ENCODE data around the gene EVC.
"Not testable (repeated sequence)": the region's sequence is repeated elsewhere in the genome, so short reads cannot be mapped to it uniquely, and the experiment has no call there.

The EVC gene

DNA sequence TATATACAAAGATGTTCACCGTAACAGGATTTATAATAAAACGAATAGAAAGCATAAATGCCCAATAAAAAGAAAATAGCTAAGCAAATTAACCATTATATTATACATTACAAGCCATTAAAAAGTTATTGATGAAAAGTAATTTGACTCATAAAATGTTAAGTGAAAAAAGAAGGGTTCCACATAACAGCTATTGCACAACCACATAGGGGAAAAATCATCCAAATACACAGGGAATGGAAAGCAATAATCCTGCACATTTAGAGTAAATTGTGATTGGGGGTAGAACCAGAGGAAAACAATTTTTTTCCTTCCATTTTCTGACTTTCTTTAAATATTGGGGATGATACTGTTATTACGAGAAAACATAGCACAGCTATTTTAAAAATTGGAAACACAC is 143.9 kb downstream of the EVC start:
- DNase-seq = no peak

DNA sequence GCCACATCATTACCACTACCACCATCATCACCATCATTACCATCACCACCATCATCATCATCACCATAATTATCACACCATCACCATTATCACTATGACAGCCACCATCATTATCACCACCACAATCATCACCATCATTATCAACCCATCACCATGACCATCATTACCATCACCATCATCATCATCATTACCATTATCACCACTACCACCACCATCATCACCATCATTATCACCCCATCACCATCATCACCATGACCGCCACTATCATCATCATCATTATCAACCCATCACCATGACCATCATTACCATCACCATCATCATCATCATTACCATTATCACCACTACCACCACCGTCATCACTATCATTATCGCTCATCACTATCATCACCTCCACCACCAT is 145.4 kb downstream of the EVC start:
- DNase-seq = not testable (repeated sequence)

DNA sequence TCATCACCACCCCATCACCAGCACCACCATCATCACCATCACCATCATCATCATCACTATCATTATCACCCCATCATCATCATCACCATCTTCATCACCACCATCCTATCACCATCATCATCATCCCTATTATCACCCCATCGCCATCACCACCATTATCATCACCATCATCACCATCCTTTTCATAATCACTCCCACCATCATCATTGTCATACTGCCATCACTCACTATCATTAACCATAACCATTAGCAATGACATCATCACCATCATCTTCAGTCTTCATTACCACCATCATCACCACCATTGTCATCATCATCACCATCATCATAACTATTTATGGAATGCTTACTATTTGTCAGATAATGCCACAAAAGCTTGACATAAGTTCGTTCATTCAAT is 146.2 kb downstream of the EVC start:
- no peak for DNase-seq

DNA sequence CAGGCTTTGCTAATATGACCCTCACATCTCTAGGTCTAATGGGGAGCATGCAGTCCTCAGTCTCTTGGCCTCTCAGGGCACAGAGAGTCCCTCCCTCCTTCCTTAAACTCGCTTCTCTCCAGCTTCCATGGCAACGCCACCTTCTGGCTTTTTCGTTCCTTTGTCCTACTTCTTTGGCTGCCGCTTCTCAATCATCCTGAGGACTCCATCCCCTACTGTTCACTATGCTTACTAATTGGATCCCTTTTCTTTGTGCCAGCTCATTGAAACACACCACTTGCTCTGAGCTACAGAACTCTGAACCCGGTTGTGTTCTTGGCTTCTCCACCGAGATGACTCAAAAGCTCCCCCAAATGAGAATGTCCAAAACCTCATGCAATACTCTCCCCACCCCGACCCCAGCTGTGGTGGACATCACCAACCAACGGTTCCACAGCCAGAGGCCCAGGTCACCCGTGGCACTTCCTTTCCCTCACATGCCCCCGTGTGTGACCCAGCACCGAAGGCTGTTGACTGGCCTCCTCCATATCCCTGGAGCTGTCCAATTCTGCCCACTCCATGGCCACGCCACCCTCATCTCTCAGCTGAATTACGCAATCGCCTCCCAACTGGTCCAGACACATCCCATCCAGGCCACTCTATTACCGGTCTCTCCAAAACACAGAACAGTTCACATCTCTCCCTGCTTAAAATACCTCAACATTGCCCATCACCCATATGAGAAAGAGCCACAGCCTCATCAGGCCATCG is 147.2 kb downstream of the EVC start:
- no peak for DNase-seq

DNA sequence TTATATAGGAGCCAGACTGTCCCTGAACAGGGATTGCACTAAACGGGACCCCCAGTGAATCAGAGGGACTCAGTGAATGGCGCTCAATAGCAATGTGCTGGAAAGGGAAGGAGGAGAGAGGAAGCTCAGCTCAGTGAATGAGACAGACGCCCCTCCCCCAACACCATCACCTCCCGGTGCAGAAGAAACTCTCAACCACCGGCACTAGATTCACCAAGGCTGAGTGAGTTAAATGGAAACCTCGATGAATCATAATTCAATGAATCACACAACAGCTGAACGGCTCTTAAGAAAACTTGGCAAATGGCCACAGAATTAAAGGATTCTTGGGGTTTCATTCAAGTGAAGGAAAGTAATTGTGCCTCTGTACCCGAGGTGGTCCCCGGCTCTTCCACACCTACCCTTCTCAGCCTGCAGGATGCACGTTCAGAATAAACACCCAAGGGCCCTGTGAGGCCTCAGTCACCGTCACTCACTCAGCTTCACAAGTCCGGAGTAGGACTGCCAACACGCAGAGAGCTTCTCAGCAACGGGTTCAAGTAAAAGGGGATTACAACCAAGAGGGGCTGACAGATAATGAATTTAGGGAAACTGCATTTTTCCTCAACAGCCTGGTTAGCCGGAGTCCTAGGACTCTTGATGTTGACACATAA is 152.6 kb downstream of the EVC start:
- no peak for DNase-seq
